PFSK-1 (cell line): Measurements from ENCODE around the gene FARS2.

Experiments used
- FOXP2 ChIP-seq: optimal IDR thresholded peaks from 2 replicates; pipeline ENCODE3; 2011; ENCODE audit warnings: borderline replicate concordance, control low read depth, inconsistent platforms; ENCODE audit not compliant: insufficient read depth; ENCODE audit errors: extremely low read length, extremely low read depth
- POLR2AphosphoS5 ChIP-seq: IDR thresholded peaks from 2 replicates; pipeline ENCODE4 v1.6.1; 2012; ENCODE audit warnings: low read depth, mild to moderate bottlenecking, control low read depth, low read length, moderate library complexity
- SIN3A ChIP-seq: IDR thresholded peaks from 2 replicates; pipeline ENCODE4 v1.6.1; 2012; ENCODE audit warnings: mild to moderate bottlenecking, low read length, moderate library complexity, borderline replicate concordance; ENCODE audit not compliant: insufficient read depth
- TAF1 ChIP-seq: IDR thresholded peaks from 2 replicates; pipeline ENCODE4 v1.6.1; 2012; ENCODE audit warnings: low read length, control low read depth, borderline replicate concordance; ENCODE audit not compliant: insufficient read depth

- no peak for TF ChIP-seq FOXP2
- TF ChIP-seq TAF1, result no peak
- no peak for TF ChIP-seq SIN3A
- TF ChIP-seq POLR2AphosphoS5, result no peak
Measured at GRCh38 chr6:5412663-5413062, 151.3 kb downstream of the FARS2 start.
